GM18868 (cell line): ENCODE measurements around the gene CBS.
"Not testable (repeated sequence)": the region's sequence is repeated elsewhere in the genome, so short reads cannot be mapped to it uniquely, and the experiment has no call there.

Experiments used
- ATAC-seq: cut with Tn5 transposase; IDR thresholded peaks from one replicate; pipeline ENCODE4 v1.9.1; 2021; ENCODE audit warnings: mild to moderate bottlenecking, moderate library complexity; ENCODE audit not compliant: unreplicated experiment

CBS gene

DNA sequence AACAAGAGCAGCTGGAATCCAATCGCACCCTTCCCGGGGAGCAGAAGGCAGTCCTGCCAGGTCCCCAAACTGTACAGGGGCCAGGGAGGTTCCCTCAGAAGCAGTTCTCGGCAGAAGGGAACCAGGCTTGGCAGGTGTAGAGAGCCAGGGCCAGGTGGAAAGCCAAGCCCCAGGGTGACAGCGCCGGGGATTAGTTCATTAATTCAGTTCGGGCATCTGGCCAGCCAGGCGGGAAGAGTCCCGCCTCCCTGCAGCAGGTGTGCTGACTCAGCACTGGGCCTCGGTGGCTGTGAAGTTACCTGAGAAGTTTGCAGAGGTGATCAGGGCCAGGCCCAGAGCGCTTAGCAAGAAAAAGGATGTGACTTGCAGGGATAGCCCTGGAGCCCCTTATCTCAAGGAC lies 6.0 kb downstream of the CBS start:
- not testable (repeated sequence) for ATAC-seq

DNA sequence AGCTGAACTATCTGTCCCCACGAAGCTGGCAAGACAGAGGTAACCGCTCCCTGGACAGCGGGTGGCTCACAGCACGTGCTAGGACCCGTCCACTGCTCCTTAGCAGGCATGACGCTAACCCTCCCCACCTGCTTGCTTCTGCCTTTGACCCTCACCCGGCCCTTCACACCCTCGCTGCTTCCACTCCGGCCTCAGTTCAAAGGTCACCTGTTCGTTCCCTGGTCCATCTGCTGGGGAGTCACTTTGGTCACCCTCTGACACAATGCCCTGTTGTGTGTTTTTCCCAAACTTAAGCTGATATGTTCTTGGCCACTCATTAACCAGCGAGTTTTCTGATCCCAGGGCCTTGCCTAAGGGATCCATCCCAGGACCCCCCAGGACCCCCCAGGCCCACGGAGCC lies 7.6 kb downstream of the CBS start:
- ATAC-seq = not testable (repeated sequence)

DNA sequence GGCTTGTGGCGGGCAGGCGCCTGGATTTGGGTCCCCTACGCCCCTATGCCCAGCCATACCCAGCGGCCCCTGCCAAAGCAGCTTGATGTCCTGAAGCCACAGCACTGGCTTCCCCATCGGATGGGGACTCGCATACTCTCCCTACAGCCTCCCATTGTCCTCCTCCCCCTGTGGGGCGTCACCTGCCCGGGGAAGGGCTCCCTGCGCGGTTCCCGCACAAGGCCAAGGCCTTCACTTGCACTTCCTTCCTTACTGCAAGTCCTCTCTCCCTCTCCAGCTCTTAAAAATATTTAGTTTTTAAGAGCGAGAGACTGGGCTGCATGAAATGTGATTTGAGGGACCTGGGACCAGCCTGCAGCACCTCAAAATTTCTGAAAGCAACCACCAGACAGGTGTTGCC lies 8.9 kb downstream of the CBS start:
- not testable (repeated sequence) for ATAC-seq

DNA sequence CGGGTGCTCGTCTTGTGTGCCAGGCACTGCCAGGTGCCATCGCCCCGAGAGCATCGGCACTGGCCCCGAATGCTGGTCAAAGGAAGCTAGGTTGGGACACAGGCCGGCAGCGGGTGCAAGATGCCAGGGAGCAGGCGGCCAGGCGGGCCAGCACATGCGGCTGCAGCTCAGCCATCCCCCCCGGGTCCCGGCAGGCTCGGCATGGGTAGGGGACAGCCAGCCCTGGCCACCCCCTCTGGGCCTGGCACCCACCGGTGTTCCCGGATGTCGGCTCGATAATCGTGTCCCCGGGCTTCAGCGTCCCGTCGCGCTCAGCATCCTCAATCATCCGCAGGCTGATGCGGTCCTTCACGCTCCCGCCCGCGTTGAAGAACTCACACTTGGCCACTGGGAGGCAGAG lies 9.6 kb downstream of the CBS start:
- not testable (repeated sequence) for ATAC-seq

DNA sequence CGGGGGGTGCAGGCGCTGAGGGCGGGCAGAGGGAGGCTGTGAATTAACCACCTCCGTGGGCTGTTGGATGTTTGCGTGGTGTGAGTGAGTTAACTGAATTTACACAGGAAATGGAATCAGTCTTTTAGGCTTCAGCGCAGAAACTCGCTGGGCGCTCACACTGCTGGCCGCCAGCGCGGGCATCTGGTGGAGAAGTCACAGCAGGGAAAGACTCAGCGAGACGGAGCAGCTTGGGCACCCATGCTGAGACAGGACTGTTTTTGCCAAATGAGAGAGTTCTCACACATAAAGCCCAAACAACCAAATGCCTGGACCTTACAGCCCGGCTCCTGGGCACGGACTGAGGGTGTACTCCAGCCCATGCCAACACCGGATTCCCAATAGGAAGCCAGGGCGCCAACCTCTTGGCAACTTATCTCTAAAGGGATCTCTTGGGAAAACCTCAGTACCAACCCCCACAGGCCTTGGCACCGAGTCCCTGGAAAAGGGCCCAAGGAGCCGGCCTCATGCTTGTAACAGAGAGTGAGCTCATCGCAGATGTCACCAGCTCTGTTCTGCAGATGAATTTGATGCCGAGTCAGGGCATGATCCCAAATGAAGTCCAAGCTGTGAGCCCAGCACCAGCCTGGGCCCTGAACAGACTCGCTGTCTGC lies 11.2 kb downstream of the CBS start:
- ATAC-seq = not testable (repeated sequence)

DNA sequence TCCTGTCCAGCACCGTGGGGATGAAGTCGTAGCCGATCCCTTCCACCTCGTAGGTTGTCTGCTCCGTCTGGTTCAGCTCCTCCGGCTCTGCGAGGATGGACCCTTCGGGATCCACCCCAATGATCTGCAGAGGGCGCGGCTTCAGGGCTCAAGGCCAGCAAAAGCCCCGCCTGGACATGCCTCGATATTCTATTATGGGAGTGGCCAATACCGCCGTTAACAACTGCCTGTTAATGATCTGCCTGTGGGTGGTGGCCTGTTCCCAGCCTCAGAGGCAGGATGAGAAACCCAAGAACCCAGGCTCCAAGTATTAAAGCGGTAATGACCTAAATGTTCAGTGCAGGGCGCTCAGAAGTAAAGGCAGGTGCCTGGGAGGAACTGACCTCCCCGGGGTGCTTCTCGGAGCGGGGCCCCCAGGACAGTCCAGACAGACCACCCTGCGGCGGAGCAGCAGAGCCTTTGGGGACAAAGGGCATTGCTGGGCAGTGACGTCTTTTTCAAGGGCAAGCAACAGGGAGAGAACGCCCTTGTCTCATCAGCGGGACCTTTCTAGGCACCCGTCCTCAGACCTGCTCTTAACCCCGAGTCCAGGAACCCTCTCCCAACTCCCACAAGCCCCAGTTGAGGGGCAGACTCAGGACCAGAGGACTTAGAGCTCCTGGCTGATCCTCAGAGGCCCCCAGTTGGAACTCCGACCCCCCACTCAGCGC lies 12.5 kb downstream of the CBS start:
- not testable (repeated sequence) for ATAC-seq

DNA sequence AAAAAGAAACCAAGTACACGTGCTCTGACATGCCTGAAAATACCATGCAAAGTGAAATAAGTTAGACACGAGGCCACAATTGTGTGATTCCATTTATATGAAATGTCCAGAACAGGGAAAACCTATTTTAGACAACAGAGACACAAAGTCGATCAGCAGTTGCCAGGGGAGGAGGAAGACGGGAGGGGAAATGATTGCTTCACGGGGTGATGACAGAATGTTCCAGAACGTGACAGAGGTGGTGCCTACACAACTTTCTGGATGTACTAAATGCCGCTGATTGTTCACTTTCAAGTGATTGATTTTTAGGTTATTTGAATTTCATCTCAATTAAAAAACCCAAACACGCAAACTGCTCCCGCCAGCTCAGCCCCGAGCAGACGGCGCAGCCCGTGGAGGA lies 22.5 kb downstream of the CBS start:
- not testable (repeated sequence) for ATAC-seq

DNA sequence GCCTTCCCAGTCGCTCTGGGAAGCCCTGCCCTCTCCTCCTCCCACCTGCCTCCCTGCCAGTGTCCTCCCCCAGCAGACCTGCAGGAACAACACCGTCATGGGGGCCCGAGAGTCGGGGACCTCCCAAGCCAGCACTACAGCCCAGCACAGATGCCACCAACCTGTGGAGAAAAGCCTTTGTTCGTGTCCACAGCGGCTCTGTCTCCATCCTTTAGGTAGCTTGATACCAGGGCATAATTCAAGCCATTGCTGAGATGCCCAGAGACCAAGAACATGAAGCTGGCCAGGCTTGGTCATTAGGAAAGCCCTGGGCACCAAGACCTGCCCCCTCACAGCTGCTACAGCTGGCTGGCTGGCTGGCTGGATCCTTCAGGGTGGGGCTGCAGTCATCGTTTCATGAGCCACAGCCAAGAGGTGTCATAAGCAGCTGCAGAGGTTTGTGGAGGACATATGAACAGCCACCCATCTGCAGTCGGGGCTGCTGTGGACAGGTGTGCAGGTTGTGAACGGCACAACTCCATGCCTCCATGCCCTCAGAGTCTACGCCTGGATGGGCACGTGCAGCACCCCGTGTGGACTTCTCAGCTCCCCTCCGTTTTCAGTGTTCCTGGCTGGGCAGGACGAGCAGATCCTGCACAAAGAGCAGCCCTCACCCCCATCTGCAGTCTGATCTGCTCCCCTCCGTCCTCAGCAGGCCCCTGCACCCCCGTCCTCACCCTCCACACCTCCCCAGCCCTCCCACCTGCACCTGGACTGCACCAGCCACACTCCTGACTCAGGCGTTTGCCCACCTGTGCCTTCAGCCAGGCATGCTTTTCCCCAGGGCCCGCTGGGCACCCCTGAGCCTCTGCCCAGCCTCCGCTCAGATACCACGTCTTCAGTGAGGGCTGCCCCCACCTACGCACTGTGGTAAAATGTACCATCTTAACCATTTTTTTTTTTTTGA lies 29.5 kb downstream of the CBS start:
- not testable (repeated sequence) for ATAC-seq

DNA sequence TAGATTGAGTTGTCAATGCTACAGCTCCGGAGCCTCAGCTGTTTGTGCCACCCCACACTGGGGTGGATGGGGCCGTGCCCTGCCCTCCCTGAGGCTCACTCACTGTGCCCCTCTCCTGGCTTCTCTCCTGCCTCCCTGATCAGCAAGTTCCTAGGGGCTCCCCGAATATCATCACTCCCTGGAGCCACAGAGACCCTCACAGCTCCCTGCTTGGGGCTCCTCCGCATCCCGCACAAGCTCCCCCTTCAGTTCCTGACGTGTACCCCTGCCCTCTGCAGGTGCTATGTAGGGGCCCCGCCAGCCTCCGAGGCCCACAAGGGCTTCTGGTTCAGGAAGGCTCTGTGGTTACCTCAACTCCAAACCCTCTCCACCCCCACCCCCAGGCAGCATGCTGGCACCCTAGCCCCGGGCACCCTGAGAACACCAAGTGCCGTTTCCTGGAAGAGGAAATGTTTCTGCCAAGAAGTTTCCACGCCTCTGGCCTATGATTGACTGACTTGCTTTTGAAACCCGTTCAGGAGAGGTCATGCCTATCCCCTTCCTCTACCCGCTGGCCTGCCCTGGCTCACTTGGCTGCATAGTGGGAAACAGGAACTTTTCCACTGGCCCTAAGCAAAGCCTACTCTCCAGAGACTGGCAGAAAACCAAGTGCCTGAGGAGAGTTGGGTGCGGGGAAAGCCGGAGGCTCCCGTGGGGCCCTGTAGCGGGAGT lies 30.3 kb downstream of the CBS start:
- not testable (repeated sequence) for ATAC-seq

DNA sequence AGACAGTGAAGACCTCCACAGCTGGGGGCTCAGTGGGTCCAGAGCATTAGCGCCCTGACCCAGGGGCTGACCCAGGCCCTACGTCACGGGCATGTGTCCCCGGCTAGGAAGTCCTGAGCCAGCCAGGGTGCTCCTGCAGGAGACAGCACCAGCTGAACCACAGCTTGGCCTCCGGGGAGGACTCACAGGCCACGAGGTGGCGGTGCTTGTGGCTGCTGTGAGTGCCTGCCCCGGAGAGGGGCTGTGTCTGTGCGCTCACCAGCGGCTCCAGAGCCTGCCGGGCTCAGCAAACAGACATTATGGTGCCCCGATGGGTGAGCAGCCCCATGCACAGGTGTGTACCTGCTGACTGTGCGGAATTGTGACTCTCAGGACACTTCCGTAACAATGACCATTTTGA lies 31.1 kb downstream of the CBS start:
- not testable (repeated sequence) for ATAC-seq

DNA sequence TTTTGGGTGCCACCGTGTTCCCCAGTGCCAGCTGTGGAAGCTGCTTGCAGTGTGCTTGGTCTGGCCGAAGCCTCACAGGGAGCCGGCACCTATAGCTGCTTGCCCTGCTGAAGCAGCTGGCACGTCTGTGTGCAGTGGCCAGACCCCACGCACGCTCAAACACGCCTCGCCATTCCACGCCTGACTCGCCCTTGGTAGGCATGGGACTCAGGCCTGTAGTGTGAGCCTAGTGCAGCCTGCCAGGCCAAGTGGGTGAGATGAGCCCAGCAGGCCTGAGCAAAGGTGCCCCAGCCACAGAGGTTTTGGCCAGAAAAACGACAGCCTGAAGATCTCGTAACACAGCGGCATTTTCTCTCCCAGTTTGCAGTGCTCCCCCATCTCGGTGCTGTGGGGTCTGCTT lies 32.3 kb downstream of the CBS start:
- ATAC-seq = not testable (repeated sequence)

DNA sequence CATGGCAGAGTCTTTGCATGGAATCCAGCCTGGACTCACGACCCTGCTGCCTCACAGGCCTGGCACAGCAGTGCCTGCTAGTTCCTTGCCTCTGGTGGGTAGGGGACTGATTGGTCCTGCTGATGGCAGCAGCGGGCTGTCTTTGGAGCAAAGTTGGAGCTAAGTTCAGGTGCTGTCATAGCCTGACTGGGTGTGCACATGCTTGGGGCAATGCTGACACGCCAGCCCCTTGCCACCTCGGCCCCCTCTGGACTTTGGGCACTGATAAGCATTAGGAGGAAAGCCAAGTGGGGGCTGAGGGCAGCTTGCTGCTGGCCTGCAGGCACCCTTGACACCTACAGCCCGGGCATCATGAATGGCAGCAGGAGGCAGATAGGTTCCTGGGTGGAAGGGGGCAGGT lies 33.5 kb downstream of the CBS start:
- not testable (repeated sequence) for ATAC-seq

DNA sequence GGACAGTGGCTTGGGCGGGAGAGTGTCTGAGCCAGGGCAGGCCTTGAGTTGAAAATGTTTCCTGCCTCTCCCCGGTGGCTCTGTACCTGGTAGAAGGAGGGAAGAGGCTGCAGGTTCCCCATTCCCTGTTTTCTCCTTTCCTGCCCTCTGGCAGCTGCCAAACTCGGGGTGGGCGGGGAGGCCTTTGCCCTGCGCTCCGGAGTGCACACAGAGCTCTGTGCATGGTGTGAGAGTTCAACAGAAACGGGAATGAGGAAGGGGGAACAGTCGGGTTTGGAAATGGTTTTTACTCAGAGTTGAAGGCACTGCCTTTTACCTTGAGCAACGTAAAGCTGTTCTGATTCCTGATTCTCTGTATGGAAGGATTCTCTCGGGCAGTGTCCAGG lies 37.0 kb downstream of the CBS start:
- ATAC-seq = not testable (repeated sequence)

DNA sequence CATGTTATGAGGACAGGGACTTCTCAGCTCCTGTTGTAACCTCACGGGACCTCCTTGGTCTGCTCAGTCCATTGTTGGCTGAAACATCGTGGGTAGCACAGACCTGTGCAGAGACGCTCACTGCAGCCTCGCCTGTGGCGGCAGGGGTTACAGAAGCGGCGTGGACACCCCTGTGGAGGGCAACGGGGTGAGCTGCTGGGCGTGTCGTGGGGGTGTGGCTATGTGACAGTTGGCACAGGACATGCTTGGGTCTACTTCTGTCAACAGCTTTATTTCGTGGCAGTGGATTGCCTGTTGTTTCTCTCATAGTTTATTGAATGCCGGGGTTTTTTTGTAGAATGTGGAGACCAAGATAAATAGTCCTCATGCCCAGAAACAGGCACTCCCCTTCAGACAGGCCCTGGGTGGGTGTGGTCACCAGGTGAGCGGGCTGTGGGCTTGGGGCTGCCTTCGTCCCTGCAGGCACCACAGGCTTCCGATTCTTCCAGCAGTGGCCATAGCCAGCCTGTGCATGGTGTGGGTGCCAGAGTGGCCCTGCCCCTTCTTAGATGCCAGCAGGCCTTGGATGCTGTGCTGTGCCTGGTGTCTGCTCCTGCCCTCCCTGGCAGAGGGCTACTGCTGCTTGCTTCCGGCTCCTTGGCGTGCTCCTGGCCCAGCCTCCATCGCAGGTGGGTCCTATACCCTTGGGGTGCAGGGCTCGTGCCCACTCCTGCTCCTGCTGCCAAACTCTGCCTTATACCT lies 37.5 kb downstream of the CBS start:
- ATAC-seq = not testable (repeated sequence)

DNA sequence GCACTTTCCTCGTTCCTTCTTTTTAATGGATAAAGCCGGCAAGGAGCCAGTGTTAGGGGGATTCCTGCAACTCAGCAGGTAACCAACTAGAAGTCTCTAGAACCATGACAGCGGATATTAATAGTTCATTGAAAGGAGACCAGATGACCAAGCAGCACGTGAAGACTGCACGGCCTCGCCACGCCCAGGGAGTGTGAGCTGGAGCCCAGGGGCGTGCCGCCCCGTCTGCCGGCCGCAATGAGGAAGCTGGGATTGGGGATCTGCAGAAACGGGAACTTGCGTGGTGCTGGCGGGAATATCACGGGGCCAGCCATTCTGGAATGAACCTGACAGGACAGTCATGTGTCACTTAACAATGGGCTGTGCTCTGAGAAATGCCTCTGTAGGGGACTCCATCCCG lies 38.7 kb downstream of the CBS start:
- not testable (repeated sequence) for ATAC-seq

DNA sequence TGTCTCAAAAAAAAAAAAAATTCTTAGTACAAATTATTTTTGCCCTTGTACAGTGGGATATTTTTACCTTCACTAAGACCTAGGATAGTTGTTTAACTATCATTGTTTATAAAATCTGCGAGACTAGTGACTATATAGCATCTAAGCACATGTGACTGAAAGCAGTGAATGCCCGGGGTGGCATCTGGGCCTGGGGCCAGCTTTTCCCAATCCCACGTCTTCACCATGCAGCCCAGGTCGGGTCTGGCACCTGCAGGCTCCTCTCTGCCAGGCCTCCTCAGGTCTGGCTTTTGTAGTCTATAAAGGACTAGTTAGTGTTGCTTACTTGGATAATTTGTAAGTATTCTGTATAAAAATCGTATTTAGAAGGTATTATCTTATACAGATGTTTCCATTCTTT lies 40.8 kb downstream of the CBS start:
- no peak for ATAC-seq

DNA sequence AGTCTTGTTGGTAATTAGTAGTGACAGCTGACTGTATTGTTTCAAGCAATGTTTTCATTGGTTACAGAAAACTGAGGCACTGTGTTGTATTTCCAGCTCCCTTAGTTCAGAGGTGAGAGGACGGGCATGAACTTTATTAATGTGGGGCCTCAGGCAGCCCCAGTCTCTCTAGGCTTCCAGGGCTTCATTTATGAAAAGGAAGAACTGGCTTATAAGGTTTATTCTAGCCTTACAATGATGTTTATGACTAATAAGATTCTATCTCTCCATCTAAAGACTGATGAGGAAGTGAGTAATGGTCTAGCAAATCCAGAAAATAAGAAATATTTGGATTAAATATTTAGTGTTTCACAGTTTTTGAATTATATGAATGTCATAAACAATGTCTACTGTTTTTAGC lies 41.5 kb downstream of the CBS start:
- no peak for ATAC-seq

DNA sequence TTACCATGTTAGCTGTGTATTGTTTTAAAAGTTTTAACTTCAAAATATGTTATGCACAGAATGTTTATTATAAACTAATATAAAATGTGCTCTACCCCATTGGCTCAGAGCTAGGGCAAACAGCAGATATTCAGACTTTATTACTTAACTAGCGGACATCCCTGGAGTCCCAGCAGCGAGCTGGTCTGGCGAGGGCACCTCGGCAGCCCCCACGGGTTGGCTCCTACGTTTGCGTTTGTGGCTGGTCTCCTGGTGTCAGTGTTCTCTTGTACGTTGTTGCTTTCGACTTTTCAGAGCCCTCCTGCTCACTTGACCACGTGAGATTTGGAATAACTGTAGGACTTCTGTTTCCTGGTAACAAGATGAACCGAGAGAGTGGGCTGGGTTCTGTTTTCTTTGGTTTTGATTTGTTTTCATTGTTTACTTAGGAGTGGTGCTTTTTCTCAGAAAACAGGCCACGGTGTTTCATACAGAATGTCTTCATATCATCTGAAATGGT lies 44.5 kb downstream of the CBS start:
- no peak for ATAC-seq

DNA sequence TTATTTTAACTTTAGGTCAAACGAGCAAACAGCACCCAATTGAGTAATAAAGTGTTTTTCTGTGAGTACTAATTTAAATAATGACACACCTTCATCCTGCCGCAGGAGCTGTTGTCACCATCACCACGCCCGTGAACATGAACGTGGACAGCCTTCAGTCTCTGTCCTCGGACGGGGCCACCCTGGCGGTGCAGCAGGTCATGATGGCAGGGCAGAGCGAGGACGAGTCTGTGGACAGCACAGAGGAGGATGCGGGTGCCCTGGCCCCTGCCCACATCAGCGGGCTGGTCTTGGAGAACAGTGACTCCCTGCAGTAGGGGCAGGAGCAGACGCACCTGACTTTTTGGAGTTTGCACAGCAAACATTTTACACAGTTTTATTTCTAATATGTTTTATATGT lies 45.9 kb downstream of the CBS start:
- no peak for ATAC-seq
